ENCODE results near the gene SLAMF9. TPM values are rescaled to one million over a fixed set of nuclear protein-coding genes. Genes with fewer than 3 reads are reported as not detected.

The SLAMF9 gene
- total RNA-seq, 3 donors from 2014 or later = not detected

GRCh38 chr1:159920651-159921050, 33.4 kb downstream of the SLAMF9 start:
- Mint-ChIP-seq H3K36me3 (ENCODE audit: insufficient read depth) (peaks cover 43% of the 10 kb centered on the region), H3K4me1 (ENCODE audit: low read depth) (peaks cover 69% of the 10 kb centered on the region), H3K27me3 (ENCODE audit: low read depth) (no peaks in the 10 kb centered on the region), H3K9me3 (no peaks in the 10 kb centered on the region), H3K4me3 (no peak overlapping the region)
- no peak for ATAC-seq
- no peak for DNase-seq

GRCh38 chr1:159920202-159920601, 33.8 kb downstream of the SLAMF9 start:
- ATAC-seq (no peak), DNase-seq (no peak)
- Mint-ChIP-seq H3K36me3 (ENCODE audit: insufficient read depth) (peaks cover 43% of the 10 kb centered on the region), H3K4me1 (ENCODE audit: low read depth) (peaks cover 66% of the 10 kb centered on the region), H3K27me3 (ENCODE audit: low read depth) (no peaks in the 10 kb centered on the region), H3K9me3 (no peaks in the 10 kb centered on the region), H3K4me3 (no peak overlapping the region)

GRCh38 chr1:159919236-159919865, 34.7 kb downstream of the SLAMF9 start:
- DNase-seq (no peak), ATAC-seq (no peak)
- peaks cover 70% of the 10 kb centered on the region for H3K4me1 Mint-ChIP-seq (ENCODE audit: low read depth)
- peaks cover 45% of the 10 kb centered on the region for H3K36me3 Mint-ChIP-seq (ENCODE audit: insufficient read depth)
- H3K9me3 Mint-ChIP-seq = no peaks in the 10 kb centered on the region
- no peaks in the 10 kb centered on the region for H3K27me3 Mint-ChIP-seq (ENCODE audit: low read depth)
- H3K4me3 Mint-ChIP-seq = no peak overlapping the region

GRCh38 chr1:159918352-159919200, 35.5 kb downstream of the SLAMF9 start:
- DNase-seq (no peak), ATAC-seq (no peak)
- Mint-ChIP-seq H3K27me3 (ENCODE audit: low read depth) (no peaks in the 10 kb centered on the region), H3K4me1 (ENCODE audit: low read depth) (peaks cover 70% of the 10 kb centered on the region), H3K9me3 (no peaks in the 10 kb centered on the region), H3K36me3 (ENCODE audit: insufficient read depth) (peaks cover 44% of the 10 kb centered on the region), H3K4me3 (no peak overlapping the region)

- DNase-seq (no peak), ATAC-seq (no peak)
- Mint-ChIP-seq H3K27me3 (ENCODE audit: low read depth) (no peaks in the 10 kb centered on the region), H3K36me3 (ENCODE audit: insufficient read depth) (peaks cover 44% of the 10 kb centered on the region), H3K9me3 (no peaks in the 10 kb centered on the region), H3K4me3 (no peak overlapping the region), H3K4me1 (ENCODE audit: low read depth) (peaks cover 70% of the 10 kb centered on the region)
Observed at GRCh38 chr1:159917533-159918351, 36.3 kb downstream of the SLAMF9 start.

- Mint-ChIP-seq H3K9me3 (no peaks in the 10 kb centered on the region), H3K36me3 (ENCODE audit: insufficient read depth) (peaks cover 39% of the 10 kb centered on the region), H3K4me3 (no peak overlapping the region), H3K4me1 (ENCODE audit: low read depth) (peaks cover 70% of the 10 kb centered on the region), H3K27me3 (ENCODE audit: low read depth) (no peaks in the 10 kb centered on the region)
- ATAC-seq = no peak
- DNase-seq = no peak
Observed at GRCh38 chr1:159916242-159917051, 37.6 kb downstream of the SLAMF9 start.

GRCh38 chr1:159915571-159916241, 38.3 kb downstream of the SLAMF9 start:
- H3K4me3 Mint-ChIP-seq = no peak overlapping the region
- no peak for ATAC-seq
- no peak for DNase-seq
- H3K36me3 Mint-ChIP-seq (ENCODE audit: insufficient read depth) = peaks cover 34% of the 10 kb centered on the region
- no peaks in the 10 kb centered on the region for H3K27me3 Mint-ChIP-seq (ENCODE audit: low read depth)
- H3K4me1 Mint-ChIP-seq (ENCODE audit: low read depth) = peaks cover 70% of the 10 kb centered on the region
- no peaks in the 10 kb centered on the region for H3K9me3 Mint-ChIP-seq

GRCh38 chr1:159914252-159915018, 39.6 kb downstream of the SLAMF9 start:
- DNase-seq (no peak), ATAC-seq (no peak)
- Mint-ChIP-seq H3K4me1 (ENCODE audit: low read depth) (peaks cover 70% of the 10 kb centered on the region), H3K9me3 (no peaks in the 10 kb centered on the region), H3K36me3 (ENCODE audit: insufficient read depth) (peaks cover 21% of the 10 kb centered on the region), H3K4me3 (no peak overlapping the region), H3K27me3 (ENCODE audit: low read depth) (no peaks in the 10 kb centered on the region)

GRCh38 chr1:159913451-159914192, 40.4 kb downstream of the SLAMF9 start:
- Mint-ChIP-seq H3K36me3 (ENCODE audit: insufficient read depth) (peaks cover 15% of the 10 kb centered on the region), H3K9me3 (no peaks in the 10 kb centered on the region), H3K27me3 (ENCODE audit: low read depth) (no peaks in the 10 kb centered on the region), H3K4me1 (ENCODE audit: low read depth) (peaks cover 63% of the 10 kb centered on the region), H3K4me3 (no peak overlapping the region)
- ATAC-seq = no peak
- DNase-seq = no peak

GRCh38 chr1:159911326-159912070, 42.5 kb downstream of the SLAMF9 start:
- no peak for ATAC-seq
- no peaks in the 10 kb centered on the region for H3K27me3 Mint-ChIP-seq (ENCODE audit: low read depth)
- peak overlapping the region; percentile 17 for H3K4me3 Mint-ChIP-seq
- peaks cover 2% of the 10 kb centered on the region for H3K36me3 Mint-ChIP-seq (ENCODE audit: insufficient read depth)
- DNase-seq = no peak
- no peaks in the 10 kb centered on the region for H3K9me3 Mint-ChIP-seq
- H3K4me1 Mint-ChIP-seq (ENCODE audit: low read depth) = peaks cover 63% of the 10 kb centered on the region

GRCh38 chr1:159908031-159908940, 45.8 kb downstream of the SLAMF9 start:
- Mint-ChIP-seq H3K4me3 (no peak overlapping the region), H3K9me3 (no peaks in the 10 kb centered on the region), H3K4me1 (ENCODE audit: low read depth) (peaks cover 49% of the 10 kb centered on the region), H3K27me3 (ENCODE audit: low read depth) (no peaks in the 10 kb centered on the region), H3K36me3 (ENCODE audit: insufficient read depth) (no peaks in the 10 kb centered on the region)
- no peak for DNase-seq
- no peak for ATAC-seq
